Right kidney (tissue), 1 donor: ENCODE results near the gene NKPD1.

Experiments used
- DNase-seq: peaks from one replicate; pipeline ENCODE4 v3.0.0-alpha.2; 2016

Gene NKPD1

GRCh38 chr19:45172611-45173208 lies 11.9 kb upstream of the NKPD1 start:
- no peak for DNase-seq

- DNase-seq = no peak
These were observed 11.4 kb upstream of the NKPD1 start for GRCh38 chr19:45172173-45172572.

DNA sequence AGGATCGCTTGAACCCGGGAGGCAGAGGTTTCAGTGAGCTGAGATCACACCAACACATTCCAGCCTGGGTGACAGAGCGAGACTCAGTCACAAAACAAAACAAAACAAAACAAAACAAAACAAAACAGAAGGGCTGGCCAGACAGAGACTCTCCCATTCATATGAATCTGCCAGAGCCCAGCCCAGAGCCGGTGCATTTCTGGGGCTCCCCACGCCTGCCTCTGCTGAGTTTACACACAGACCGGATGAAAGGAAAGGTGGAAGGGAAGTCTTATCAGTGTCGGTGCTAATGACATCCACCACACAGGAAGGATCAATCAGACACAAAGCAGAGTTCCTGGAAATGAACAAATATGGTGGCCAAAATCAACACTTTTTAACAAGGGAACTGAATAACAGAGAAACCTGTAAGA lies 10.4 kb upstream of the NKPD1 start:
- no peak for DNase-seq

- no peak for DNase-seq
These were observed 9.6 kb upstream of the NKPD1 start for GRCh38 chr19:45170146-45171106.

DNA sequence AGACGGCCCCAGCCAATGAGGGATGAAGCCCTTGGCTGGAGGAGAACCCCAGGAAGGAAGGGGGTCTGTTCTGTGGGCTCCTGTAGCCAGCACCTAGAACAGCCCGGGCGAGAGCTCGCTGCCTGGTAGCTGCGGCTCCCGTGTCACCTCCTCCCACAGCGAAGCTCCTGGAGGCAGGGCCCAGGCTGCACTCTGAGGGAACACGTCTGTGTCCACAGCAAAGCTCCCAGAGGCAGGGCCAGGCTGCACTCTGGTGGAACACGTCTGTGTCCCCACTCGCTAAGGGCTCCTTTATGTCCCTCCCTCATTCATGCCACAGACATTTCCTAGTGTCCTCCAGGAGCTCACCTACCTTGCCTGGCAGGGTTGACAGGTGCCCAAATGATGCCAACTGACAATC lies 8.8 kb upstream of the NKPD1 start:
- no peak for DNase-seq

DNA sequence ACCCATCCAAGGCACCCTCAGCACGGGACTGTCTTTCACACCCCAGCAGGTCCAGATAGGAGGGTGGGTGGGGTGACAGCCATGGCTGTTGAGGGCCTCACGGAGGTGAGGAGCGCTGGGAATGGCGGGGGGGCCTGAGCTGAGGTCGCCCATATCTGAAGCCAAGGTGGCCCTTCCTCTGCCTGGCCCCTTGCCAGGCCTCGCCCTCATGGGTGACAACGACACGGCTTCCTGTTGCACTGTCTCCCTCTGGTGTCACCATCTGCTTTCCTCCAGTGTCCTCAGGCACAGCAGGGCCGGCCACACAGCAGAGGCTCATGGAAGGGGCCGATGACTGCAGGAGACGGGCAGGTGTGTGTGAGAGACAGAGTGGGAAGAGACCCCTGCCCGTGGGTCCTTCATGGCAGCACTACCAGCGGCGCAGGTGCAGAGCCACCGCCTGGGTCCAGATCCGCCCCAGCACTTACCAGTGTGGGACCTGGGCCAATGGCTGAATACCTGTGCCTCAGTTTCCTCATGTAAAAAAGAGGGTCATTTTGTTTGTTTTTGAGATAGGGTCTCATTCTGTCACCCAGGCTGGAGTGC lies 8.1 kb upstream of the NKPD1 start:
- no peak for DNase-seq

DNA sequence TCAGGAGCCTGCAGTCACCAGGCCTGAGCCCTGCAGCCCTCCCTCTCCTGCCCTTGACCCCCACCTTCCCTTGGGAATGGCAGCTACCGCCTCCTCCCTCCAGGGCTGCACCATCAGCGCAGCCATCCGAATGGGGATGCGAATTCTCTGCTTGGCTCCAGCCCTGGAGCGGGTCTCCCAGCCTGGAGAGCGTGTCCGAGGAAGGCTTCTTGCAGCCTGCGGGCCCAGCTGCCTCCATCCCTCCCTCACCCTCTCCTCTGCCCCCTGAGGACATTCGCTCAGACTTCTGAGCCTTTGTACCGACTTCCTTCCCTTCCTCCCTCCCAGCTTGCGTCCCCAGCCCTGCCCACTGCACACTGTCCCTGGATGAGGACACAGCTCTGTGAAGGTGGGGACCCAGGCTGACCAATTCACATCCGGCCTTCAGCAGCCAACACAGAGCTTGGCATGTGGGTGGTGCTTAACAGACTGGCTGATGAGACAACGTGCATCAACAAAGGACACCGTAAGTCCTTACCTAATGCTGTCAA lies 6.0 kb upstream of the NKPD1 start:
- no peak for DNase-seq

- peak; percentile 41 for DNase-seq
These were observed 4.0 kb upstream of the NKPD1 start for GRCh38 chr19:45164577-45165335.

DNA sequence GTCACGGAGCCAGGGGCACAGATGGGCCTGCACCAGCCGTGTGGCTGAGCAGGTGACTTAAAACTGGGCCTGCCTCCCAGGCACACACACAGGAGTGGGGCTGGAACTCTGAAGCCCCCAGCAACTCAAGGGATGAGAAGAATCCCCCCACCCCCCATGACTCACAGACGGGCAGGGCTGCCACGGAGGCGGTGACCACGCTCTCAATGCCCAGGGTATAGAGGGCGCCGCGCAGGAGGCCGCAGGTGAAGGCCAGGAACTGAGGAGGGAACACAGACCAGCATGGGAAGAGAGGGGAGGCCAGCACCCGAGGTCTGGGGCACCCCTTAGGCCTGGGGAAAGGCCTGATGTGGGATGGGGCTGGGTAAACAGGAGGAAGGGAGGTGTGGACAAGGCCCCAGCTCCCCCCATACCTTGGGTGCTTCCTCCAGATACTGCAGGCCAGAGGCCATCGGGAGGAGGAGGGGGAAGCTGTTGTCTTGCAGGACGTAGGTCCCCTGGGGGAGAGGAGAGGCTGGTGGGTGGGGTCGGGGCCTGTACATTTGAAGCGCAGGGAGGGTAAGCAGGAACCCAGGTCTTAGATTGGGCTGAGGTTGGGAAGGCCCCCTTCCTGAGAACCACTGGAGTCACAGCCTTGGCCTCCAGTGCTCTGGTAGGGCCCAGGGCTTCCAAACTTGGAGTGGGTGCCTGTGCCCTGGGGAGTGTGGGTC lies 3.1 kb upstream of the NKPD1 start:
- DNase-seq = no peak

DNA sequence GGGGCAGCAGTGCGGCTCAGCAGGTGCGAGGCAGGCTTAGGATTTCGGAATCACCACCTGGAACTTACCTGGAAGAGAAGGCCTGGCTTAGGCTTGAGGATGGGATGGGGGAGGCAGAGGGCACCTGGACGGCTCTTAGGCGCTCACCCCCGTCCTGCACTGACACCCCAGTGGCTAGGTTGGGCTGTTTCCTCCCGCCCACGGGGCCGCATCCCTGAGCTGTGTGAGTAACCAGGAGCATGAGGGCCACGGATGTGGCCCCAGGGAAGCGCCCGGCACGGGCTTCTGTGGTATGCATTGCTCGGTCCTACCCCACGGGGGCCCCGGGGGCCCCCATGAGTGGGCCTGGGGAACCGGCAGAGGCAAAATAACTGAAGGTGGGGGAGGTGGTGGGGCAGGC lies 2.4 kb upstream of the NKPD1 start:
- DNase-seq = no peak

DNA sequence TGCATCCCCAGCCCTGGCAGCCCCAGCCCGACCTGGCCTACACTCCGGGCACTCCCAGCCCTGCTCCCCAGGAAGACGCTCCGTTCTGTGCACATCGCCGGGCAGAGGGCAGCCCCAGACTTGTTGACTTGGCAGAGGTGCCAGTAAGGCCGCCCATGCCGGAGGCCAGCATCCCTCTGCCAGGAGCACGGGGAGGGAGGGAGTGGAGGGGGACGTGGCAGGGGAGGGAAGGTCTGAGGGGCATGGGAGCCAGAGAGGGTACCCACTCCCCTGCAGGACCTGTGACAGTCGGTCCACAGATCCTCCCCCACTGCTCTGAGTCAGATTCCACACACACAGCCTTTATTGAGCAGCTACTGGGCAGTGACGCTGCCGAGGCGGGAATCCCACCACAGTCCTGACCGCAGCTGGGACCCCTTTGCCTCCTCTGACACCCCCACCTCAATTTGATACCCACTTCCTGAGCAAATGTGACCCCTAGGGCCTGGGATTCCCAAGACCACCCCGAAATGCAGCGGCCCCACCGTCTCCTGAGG lies 1.9 kb upstream of the NKPD1 start:
- no peak for DNase-seq

DNA sequence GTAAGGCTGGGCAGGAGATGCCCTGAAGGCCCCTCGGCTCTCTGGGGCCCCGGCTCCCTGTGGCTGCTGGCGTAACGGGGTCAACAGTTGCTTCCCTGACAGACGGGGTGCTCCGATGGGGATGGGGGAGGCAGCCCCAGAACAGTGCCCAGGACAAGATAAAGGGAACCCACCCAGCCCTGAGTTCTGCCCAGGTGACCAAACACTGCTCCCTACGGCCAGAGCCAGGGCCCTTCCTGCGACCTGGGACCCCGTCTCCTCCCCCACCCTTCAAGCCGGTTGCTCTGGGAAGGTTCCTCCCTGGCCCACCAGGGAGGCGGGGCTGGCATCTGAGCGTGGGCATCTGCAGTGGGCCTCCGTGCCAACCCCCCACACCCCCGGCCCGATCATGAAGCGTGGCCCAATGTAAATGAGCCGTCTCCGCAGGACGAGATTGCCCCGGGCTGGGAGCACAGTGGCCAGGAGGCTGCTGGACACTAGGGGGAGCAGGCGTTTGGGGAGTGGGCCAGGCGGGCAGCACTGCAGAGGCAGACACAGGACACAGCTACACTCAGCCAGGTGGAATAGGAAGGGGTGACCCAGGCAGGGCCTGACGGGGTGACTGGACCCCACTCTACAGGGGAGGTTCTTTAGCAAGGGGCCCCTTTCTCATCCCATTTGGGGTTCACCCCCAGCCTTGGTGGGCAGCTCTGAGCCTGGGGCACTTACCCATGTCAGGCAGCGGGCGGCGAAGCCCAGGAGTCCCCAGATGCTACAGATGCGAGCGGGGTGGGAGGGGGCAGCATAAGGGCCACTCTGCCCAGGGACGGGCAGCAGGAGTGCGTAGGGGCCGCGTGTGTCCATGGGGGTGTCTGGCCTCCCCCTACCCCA lies 1.2 kb upstream of the NKPD1 start:
- DNase-seq = peak; percentile 58

DNA sequence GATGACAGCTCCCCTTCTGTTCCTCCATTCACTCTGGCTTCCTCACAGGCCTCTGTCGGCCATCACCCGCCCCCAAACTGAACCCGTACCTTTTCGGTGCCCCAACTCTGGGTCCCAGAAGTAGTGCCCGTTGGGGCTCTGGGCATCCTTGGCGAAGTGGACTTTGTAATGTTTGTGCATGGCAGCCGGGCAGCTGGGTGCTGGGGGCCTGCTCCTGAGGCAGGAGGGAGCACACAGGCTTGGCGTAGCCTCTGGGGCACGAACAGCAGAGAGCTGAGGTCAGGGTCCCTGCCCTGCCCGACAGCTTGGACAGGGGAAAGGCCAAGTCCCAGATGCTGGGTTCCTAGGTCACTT lies 834 bp downstream of the NKPD1 start:
- no peak for DNase-seq

- no peak for DNase-seq
These were observed 1.4 kb downstream of the NKPD1 start for GRCh38 chr19:45159210-45159970.

DNA sequence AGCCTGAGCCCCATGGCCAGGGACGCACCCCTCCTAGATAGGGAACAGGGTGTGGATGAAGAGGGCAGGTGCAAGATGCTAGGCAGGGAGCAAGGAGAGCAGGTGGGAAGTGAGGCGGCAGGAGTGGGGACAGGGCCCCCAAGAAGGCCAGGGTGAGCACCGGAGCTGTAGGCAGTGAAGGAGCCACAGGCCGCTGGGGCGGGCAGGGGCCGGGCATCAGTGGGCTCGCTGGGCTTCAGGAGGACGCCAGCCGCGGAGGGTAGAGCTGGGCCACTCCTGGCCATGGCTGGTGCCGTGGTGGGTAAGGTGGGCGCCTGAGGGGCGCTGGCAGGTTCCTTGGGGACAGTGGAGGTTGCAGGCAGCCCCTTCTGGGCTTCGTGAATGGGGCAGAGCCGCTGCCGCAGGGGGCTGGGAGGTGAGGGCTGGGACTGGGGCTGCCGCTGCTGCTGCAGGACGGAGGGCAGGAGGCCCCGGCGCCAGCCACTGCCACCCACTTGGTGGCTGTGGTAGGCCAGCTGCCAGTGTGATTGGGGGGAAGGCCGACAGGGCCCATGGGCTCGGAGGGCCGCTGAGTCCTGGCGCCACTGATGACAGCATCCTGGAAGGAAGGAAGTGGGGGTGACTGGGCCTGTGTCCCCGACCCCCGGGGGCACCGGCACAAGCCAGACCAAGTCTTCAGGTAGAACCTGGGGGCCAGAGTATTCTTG lies 2.1 kb downstream of the NKPD1 start:
- no peak for DNase-seq

GRCh38 chr19:45156751-45157150 lies 4.0 kb downstream of the NKPD1 start:
- no peak for DNase-seq

DNA sequence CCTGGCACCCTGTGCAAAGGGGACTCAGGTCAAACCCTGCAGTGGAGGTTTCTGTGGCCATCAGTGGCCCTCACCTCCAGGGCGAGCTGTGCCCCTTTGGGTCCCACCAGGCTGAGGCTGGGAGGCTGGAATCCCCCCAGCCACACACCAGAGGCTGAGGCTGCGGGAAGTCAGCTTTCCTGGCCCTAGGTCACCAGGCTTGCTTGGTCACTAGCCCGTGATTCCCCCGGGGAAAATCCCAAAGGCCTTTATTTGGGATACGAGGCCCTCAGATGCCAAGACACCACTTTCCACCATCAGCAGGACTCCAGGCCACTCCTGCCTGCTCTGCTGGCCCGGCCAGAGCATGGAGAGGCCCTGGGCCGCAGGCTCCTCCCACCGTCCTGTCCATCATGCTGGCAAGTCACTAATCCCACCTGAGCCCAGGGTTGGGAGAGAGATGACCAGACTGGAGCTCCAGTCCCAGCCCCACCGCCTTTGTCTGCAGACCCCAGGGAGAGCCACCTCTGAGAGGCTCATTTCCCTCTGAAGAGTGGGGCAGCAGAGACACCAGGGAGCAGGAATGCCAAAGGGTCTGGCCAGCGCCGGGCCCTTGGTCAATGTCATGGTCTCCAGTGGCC lies 4.7 kb downstream of the NKPD1 start:
- no peak for DNase-seq

- no peak for DNase-seq
These were observed 6.5 kb downstream of the NKPD1 start for GRCh38 chr19:45154064-45154827.
